M059J (cell line): ENCODE data around the gene ETFRF1. TPM values are rescaled to one million over a fixed set of nuclear protein-coding genes. Genes with fewer than 3 reads are reported as not detected.

ENCODE experiments used
- DNase-seq: peaks from one replicate; pipeline ENCODE4 v3.0.0-alpha.2; 2012; ENCODE audit warnings: low read depth
- total RNA-seq: library from RNA; depleted of rRNA; stranded (reverse); fragments of >200 nt; shearing (Covaris generic); gene quantifications from 2 replicates; pipeline ENCODE4 v1.2.3, GENCODE V29; 2014; rRNA removed

Gene ETFRF1, protein sequence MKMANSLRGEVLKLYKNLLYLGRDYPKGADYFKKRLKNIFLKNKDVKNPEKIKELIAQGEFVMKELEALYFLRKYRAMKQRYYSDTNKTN
- total RNA-seq = 49.3 and 50.8 TPM in 2 replicates

- DNase-seq = peak; percentile 95
These were observed at the start of gene ETFRF1, which contains the start of gene DNAI7 for GRCh38 chr12:25195056-25195971. TSS of gene ETFRF1 (plus strand) at chr12:25195237. CDS start at chr12:25203957, 8,720 bp downstream. TSS of gene DNAI7 (minus strand) at chr12:25195160. CDS start at chr12:25195078, 82 bp downstream.

GRCh38 chr12:25146686-25147085 is 48.4 kb upstream of the ETFRF1 start:
- DNase-seq = no peak

GRCh38 chr12:25151476-25151875 is 43.6 kb upstream of the ETFRF1 start:
- DNase-seq = peak; percentile 94

DNA sequence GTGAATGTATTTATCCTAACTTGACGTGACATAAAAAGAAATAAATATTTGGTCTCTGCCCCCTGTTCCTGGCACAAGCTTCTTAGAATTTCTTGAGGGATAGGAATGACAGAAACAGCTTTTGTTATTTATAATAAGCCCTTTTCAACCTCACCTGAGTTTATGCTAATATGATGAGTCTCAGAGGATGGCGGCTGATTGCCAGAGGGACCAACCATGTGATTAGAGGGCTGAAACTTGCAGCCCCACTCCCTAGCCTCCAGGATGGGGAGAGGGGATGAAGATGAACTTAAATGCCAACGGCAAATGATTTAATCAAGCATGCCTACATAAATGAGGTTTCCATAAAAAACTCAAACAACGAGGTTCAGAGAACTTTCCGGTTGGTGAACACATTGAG is 43.0 kb upstream of the ETFRF1 start:
- DNase-seq = no peak

- DNase-seq = peak; percentile 47
These were observed 39.9 kb upstream of the ETFRF1 start for GRCh38 chr12:25155022-25155576.

DNA sequence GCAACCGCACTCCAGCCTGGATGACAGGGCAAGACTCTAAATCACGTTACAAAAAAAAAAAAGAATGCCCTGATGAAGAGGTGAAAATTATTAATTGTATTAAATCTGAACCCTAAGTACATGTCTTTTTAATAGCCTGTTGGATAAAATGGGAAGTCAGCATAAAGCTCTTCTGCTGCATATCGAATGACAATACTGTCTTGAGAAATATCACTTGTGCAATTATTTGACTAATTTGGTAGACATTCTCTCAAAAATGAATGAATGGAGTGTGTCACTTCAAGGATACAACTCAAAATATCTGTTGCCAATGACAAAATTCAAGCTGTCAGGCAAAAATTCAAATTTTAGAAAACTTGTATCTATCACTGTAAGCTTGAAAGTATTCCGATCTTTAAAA is 39.0 kb upstream of the ETFRF1 start:
- DNase-seq = no peak

DNA sequence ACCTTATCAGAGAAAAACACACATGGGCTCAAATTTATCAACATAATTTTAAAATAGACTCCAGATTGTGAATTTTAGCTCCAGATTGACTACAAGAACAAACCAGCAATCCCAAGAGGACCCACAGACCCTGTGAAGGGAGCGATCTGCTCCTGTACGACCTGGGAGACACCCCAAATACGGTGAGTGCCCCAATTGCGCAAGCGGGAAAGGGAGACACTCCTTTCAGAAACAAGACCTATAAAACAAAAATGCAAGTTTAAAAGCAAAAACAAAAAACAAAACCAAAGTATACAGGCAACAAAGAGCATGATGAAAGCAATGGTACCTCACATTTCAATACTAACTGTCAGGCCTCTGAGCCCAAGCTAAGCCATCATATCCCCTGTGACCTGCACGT is 32.2 kb upstream of the ETFRF1 start:
- DNase-seq = no peak

- no peak for DNase-seq
These were observed 12.3 kb upstream of the ETFRF1 start for GRCh38 chr12:25182765-25183164.

DNA sequence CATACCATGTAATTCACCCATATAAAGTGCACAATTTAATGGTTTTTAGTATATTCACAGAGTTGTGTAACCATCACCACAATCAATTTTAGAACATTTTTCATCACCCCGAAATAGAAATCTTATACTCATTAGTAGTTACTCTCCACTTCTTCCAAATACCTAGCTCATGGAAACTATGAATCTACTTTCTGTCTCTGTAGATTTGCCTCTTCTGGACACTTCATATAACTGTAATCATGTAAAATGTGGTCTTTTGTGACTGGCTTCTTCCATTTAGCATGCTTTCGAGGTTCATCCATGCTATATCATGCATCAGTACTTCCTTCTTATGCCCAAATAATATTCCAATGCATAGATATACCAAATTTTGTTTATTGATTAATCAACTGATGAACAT is 10.9 kb upstream of the ETFRF1 start:
- no peak for DNase-seq

DNA sequence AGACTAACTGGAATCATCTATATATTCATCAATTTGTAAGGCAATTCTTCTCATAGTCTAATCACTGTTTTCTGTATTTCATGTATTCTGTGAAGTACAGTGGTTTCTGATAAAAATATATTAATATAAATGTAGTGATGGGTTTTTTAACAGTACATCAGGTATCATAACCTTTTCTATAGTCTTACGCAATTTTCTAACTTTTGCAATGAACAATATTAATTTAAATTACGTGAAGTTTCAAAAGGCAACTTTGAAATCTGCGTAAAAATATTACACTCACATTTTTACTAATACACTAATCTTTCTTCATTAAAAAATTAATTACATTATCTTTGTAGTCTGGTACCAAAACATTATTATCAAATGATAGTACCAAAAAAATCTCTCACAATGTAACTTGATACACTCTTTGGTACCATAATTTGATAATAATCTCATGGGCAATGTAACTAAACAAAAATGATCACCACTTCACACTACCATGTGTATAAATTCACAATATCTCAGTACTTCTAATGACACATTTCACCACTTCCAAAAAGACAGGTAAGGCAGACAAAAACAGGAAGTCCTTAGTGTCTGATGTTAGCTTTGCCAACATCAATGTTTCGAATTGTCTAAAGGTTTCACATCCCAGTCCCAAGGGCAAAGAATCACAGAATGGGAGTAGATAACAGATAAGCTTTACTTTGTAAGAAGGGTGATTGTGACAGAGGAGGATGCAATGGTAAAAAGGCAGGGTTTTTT is 8.8 kb upstream of the ETFRF1 start:
- DNase-seq = no peak

DNA sequence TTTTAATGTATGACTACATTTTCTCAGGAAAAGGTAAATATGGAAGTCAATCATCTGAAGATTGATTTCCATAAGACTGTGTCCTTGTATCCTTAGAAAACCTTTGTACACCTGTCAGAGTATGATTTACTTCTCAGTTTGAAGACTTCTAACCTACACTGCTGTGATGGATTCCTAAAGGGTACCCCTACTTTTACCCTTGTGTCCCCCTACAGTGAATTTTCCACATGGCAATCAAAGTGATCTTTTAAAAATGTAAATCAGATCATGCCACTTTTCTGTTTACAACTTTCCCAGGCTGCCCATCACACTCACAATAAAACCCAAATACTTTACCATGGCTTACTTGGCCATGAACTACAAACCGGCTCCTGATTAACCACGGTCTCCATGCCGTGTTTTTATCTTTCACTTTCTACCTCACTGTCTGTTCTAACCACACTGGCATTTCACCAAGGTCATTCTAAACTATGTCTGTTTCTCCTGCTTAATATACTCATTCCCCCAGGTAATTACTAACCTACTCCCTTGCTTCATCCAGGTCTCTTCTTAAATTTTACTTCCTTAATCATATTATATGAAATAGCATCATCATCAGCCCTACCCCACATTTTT is 8.1 kb upstream of the ETFRF1 start:
- peak; percentile 81 for DNase-seq

- peak; percentile 94 for DNase-seq
These were observed 7.3 kb upstream of the ETFRF1 start for GRCh38 chr12:25187781-25188180.

- peak; percentile 55 for DNase-seq
These were observed 5.4 kb upstream of the ETFRF1 start for GRCh38 chr12:25189656-25190055.

GRCh38 chr12:25190793-25191192 is 4.2 kb upstream of the ETFRF1 start:
- no peak for DNase-seq

- DNase-seq = no peak
These were observed 823 bp upstream of the ETFRF1 start for GRCh38 chr12:25194214-25194613.

DNA sequence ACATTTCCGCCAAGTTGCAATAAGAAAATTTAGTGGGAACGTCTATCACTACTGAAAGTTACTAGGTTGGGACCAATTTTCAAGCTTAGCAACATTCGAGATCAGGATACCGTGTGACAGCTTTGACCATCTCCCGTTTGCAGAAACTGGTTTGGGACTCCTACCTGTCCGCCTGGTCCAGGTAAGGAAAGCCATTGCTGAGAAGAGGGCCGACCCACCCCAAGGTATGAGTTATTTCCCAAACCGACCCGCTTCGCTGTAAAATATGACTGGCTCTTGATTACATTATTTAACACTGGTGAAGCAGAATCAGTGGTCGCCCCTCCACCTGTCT is 348 bp upstream of the ETFRF1 start:
- DNase-seq = no peak

DNA sequence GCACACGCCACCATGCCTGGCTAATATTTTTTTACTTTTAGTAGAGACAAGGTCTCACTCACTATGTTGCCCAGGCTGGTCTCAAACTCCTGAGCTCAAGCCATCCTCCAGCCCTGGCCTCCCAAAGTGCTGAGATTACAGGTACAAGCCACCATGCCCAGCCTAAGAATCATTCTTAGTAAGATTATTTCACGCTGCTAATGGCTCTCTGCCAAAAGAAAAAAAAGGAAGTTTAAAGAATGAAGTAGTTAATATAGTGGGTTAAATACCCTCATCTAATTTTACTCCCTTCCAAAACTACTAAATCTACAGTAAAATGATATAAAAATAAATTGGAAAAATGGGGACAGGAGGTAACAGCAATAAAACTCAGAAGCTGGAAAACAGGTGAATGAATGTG is 2.6 kb downstream of the ETFRF1 start:
- DNase-seq = no peak

- DNase-seq = peak; percentile 39
These were observed 5.7 kb downstream of the ETFRF1 start for GRCh38 chr12:25200703-25201102.

DNA sequence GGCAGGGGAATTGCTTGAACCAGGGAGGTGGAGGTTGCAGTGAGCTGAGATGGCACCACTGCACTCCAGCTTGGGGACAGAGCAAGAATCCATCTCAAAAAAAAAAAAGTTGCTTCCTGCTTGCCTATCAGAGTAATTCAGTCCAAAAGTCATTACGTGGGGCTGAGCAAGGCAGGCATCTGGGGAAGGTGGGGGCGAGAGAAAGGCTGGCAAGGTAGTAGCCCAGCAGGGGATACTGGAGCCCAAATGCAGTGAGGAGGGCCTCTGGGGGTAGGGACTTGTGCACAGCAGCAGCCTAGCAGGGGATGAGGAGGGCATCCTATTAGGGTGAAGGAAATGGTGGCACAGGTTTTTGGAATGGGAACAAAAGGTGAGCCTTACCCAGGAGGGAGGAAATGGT is 7.1 kb downstream of the ETFRF1 start:
- no peak for DNase-seq

- no peak for DNase-seq
These were observed 12.4 kb downstream of the ETFRF1 start for GRCh38 chr12:25207411-25207810.

DNA sequence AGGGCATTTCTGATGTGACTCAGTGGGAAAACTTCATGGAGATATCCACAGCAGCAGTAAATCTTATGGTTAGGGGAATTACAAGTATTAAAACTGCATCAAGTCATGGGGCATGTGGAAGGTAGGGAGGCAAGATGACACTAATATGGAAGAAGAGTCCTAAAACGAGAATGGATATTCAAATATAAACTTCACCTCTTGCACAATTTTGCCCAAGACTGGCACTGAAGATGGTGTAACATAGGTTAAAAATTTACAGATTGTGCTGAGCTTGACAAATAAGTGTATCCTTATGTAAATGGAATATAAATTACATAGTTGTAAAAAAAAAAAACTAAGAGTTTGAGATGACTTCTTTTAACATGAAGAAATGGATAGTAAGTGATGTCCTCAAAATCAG is 12.8 kb downstream of the ETFRF1 start:
- no peak for DNase-seq

GRCh38 chr12:25208554-25208953 is 13.5 kb downstream of the ETFRF1 start:
- DNase-seq = no peak
